GM10248 (cell line): Measurements from ENCODE around the gene ABCB11.
"Not testable (repeated sequence)": the region's sequence is repeated elsewhere in the genome, so short reads cannot be mapped to it uniquely, and the experiment has no call there.

ENCODE experiments used
- CTCF ChIA-PET: fragments of 300-600 bp; sonication (Branson Sonifier 250); formaldehyde crosslinking; extraction: SDS; loops from one replicate; lab custom pipeline; 2021; ENCODE audit warnings: antibody characterized with exemption; lab: Yijun Ruan, JAX
- POLR2A ChIA-PET: fragments of 350-650 bp; sonication (Branson Sonifier 250); formaldehyde crosslinking; extraction: SDS; loops from one replicate; lab custom pipeline; 2020; ENCODE audit warnings: antibody characterized with exemption; lab: Yijun Ruan, JAX
- DNase-seq: peaks from one replicate; pipeline ENCODE4 v3.0.0; 2012; ENCODE audit errors: extremely low spot score
- TF ChIP-seq, protein P1 (sequence below): IDR thresholded peaks from 2 replicates; pipeline ENCODE4 v1.5.1; 2012; ENCODE audit warnings: mild to moderate bottlenecking, low read depth; ENCODE audit errors: extremely low read depth, missing control alignments, control extremely low read depth

Gene ABCB11

DNA sequence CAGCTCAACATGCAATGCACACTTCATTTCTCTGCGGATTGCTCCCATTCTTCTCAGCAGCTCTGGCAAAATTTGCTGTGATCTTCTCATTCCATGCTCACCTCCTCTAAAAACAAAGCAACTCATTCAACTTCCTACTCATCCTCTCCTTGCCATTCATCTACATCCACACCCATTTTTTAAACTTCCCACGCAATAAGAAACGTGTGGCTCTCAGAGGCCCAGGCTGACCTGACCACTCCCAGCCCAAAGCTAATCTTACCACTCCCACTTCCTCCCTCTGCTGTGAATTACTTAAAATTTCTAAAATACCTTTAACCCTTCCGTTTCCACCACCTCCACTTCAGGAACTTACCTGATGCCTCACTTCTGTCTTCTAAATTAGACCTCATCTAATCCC, 15.2 kb downstream of the ABCB11 start:
- TF ChIP-seq, protein P1, sequence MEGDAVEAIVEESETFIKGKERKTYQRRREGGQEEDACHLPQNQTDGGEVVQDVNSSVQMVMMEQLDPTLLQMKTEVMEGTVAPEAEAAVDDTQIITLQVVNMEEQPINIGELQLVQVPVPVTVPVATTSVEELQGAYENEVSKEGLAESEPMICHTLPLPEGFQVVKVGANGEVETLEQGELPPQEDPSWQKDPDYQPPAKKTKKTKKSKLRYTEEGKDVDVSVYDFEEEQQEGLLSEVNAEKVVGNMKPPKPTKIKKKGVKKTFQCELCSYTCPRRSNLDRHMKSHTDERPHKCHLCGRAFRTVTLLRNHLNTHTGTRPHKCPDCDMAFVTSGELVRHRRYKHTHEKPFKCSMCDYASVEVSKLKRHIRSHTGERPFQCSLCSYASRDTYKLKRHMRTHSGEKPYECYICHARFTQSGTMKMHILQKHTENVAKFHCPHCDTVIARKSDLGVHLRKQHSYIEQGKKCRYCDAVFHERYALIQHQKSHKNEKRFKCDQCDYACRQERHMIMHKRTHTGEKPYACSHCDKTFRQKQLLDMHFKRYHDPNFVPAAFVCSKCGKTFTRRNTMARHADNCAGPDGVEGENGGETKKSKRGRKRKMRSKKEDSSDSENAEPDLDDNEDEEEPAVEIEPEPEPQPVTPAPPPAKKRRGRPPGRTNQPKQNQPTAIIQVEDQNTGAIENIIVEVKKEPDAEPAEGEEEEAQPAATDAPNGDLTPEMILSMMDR: no peak
- DNase-seq: no peak
- ChIA-PET CTCF (no interaction called here), POLR2A (interaction anchor here (0.6 kb wide), 1 partner anchor 1899 kb away, joined by 3 read pairs; no protein-coding TSS in a partner anchor)

DNA sequence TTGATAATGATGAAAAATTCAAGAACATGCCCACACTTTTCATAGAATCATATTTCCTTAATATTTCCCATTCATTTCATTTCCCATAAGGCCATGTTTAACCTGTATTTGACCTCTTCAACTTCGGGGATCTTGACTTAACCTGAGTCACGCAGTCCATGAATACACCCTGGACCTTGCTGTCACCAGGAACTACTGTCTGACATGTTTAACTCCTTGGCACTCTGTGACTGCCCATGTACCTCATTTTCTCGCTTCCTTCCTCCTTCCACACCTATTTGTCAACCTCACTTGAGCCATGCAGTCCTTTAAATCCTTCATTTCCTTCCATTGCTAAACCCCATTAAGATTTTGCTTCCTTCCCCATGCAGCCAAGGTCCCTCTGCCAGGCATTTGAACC, 16.3 kb downstream of the ABCB11 start:
- TF ChIP-seq, protein P1: no peak
- no peak for DNase-seq
- POLR2A ChIA-PET: no interaction called here
- CTCF ChIA-PET: interaction anchor here (0.7 to 1.3 kb wide), 2 partner anchors 17 to 54 kb away, joined by 3 read pairs; no protein-coding TSS in a partner anchor

DNA sequence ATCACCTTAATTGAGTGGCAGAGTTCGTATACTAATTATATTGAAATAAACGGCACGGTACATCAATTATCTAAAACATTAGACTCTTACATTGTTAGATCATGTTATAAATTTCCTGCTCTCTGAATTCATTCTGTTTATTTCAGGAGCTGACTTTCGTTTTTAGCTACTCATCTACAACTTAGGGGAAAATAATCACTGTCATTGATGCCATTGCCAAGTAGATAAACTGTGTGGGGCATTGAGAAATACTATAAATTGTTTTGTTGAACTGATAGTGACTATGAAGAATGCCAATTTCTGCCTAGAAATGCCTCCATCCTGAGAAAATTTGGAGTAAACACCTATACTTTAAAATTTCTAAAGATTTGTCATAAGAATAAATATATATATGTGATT, 17.5 kb downstream of the ABCB11 start:
- CTCF ChIA-PET: interaction anchor here (1.3 kb wide), 1 partner anchor 53 kb away, joined by 3 read pairs; no protein-coding TSS in a partner anchor
- DNase-seq: no peak
- TF ChIP-seq, protein P1: no peak
- POLR2A ChIA-PET: no interaction called here

DNA sequence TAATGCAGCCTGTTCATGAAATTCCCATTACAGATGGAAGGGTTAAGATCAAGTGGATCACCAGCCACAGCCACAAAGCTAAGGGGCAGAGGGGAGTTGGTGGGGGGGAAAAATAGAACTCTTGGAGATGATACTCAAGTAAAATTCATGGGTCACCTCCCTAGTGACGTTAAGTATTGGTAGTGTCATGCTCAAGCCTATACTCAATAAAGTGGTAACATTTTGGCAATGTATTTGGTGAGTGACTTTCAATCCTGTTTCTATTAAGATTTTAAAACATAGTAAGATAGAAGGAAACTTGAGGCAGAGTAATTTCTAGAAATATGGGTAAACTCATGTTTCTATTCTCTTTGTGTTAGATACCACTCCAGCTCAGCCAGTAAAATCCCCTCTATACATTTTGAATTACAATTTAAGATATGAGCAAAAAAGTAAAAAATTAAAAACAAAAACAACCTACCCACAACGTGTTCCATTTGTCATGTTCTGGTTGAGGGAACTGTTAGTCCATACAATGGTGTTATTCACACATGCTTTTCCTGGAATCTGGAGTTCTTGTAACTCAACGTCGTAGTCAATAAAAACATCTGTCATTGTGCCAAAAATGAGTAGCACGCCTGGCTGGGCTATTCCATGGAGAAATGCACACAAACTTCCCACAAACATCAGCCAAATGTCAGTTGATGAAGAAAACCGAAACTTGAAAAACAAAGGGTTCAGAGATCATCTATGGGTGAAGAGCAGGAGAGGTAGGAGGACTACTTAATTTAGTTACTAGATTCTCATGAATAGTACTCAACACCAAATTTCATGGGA, 18.1 kb downstream of the ABCB11 start:
- CTCF ChIA-PET: no interaction called here
- DNase-seq: no peak
- TF ChIP-seq, protein P1: no peak
- POLR2A ChIA-PET: no interaction called here

DNA sequence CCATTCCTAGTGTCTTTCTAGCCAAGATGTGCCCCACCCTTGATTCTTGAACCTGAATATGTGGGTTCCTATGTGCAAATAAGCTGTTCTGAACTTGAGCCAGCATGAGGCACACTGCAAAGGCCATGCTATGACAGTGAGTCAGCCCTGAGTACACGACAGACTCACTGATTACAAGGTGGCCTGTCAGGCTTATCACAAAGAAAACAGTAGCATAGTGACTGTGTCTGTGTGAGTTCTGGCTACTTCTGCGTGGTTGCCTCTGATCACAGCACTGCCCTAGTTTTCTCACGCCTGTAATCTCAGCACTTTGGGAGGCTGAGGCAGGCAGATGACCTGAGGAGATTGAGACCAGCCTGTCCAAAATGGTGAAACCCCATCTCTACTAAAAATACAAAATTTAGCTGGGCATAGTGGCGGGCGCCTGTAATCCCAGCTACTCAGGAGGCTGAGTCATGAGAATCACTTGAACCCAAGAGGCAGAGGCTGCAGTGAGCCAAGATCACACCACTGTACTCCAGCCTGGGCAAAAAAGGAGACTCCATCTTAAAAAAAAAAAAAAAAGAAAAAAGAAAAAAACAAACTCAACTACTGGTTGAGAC, 18.8 kb downstream of the ABCB11 start:
- CTCF ChIA-PET, DNase-seq, POLR2A ChIA-PET: not testable (repeated sequence)

DNA sequence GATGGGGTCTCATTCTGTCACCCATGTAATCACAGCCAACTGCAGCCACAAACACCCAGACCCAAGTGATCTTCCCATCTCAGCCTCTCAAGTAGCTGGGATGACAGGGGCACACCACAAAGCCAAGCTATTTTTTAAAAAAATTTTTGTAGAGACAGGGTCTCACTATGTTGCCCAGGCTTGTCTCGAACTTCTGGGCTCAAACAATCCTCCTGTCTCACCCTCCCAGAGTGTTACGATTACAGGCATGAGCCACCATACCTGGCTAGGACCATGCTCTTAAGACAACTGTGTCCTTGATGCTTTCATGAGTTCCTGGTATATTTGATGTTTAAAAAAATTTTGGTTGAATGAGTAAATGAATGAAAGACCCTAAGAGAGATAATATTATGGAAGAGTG, 19.4 kb downstream of the ABCB11 start:
- ChIA-PET POLR2A (no interaction called here), CTCF (no interaction called here)
- DNase-seq: no peak
- TF ChIP-seq, protein P1: no peak

DNA sequence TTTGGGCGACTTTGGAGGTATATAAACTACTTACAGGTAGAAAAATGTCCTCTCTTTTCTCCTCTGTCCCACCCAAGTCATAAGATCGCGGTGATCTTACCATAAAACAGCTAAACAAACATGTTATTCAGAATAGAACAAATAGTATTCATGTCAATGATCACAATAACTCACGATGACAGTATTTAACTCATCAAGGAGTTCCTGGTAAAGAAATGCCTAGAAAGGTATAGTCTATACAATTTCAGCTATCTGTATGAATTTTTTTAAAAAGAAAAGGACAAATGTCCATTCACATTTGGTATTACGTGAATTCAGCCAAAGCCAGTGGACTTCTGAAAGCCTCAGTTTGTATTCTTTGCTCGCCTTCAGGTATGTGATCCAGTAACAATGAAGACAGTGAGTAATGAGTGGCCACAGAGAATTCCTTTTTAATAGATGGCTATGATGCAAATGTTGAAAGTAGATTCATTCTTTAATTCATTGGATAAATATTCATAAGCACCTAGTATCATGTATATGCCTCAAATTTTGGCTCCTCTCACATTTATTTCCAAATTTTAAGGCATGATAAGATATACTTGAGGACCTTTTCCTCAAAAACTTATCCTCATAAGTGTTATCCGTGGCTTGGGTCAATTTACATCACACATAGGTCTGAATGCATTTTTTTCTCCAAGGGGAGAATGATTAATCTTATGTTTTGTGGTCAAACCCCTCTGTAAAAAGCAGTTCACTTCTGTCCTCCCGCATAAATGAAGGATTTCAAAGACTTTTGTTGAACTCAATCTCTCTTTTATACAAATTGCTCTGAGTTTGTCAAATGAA, 20.3 kb downstream of the ABCB11 start:
- TF ChIP-seq, protein P1: no peak
- no peak for DNase-seq
- POLR2A ChIA-PET: no interaction called here
- CTCF ChIA-PET: interaction anchor here (1.3 kb wide), 1 partner anchor 13 kb away, joined by 4 read pairs; no protein-coding TSS in a partner anchor
